HUES64 (cell line): Measurements from ENCODE around the gene ZNRF1.
"Not testable (repeated sequence)": the region's sequence is repeated elsewhere in the genome, so short reads cannot be mapped to it uniquely, and the experiment has no call there.

Source experiments
- H3K27ac ChIP-seq: 2 replicates; pipeline ENCODE4 v1.7.0; 2013; ENCODE audit warnings: low read depth, low read length, inconsistent platforms
- H3K27me3 ChIP-seq: 2 replicates; pipeline ENCODE4 v1.6.1; 2013; ENCODE audit warnings: mild to moderate bottlenecking, low read length; ENCODE audit not compliant: insufficient read depth
- H3K36me3 ChIP-seq: 2 replicates; pipeline ENCODE4 v1.6.1; 2013; ENCODE audit warnings: mild to moderate bottlenecking, low read length; ENCODE audit not compliant: insufficient read depth
- H3K4me1 ChIP-seq: 2 replicates; pipeline ENCODE4 v1.6.1; 2013; ENCODE audit warnings: mild to moderate bottlenecking, low read length, moderate library complexity; ENCODE audit not compliant: insufficient read depth
- H3K4me3 ChIP-seq: 2 replicates; pipeline ENCODE4 v1.5.1; 2013; ENCODE audit warnings: mild to moderate bottlenecking, low read length, moderate library complexity
- H3K9ac ChIP-seq: 2 replicates; pipeline ENCODE4 v1.6.1; 2013; ENCODE audit warnings: mild to moderate bottlenecking, low read depth, low read length
- H3K9me3 ChIP-seq: 2 replicates; pipeline ENCODE4 v1.6.1; 2013; ENCODE audit warnings: low read depth, low read length; ENCODE audit not compliant: insufficient read depth
- WGBS: fragments of 150-250, 120-280 bp; methylation state at CpG from one replicate; pipeline ENCODE4 v1.1.7; 2013; ENCODE audit warnings: missing lambda C conversion rate; 5-methylcytosine and 5-hydroxymethylcytosine counted together

ZNRF1 gene

GRCh38 chr16:74987027-74987681 is 11.7 kb upstream of the ZNRF1 start:
- H3K4me3 ChIP-seq = no peak overlapping the region

DNA sequence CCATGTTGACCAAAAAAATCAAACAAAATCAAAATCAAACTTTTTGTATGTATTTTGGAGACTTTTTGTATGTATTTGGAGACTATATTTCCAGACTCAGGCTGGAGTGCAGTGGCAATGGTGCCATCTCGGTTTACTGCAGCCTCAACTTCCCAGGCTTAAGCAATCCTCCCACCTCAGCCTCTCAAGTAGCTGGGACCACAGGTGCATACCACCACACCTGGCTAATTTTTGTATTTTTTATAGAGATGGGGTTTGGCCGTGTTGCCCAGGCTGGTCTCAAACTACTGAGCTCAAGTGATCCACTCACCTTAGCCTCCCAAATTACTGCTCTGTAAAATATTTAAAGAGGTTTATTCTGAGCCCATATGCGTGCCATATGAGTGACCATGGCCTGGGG is 9.0 kb upstream of the ZNRF1 start:
- H3K36me3 ChIP-seq, H3K9me3 ChIP-seq, H3K9ac ChIP-seq, H3K27ac ChIP-seq, H3K4me1 ChIP-seq, H3K27me3 ChIP-seq, H3K4me3 ChIP-seq: not testable (repeated sequence)
- WGBS = 91% methylated on average over 3 of the region's 3 CpGs

More at GRCh38 chr16:74987027-74987681, 11.7 kb upstream of the ZNRF1 start:
- Histone ChIP-seq H3K36me3 (no peaks in the 10 kb centered on the region), H3K4me1 (no peaks in the 10 kb centered on the region), H3K27ac (no peak overlapping the region), H3K9me3 (no peaks in the 10 kb centered on the region), H3K27me3 (no peaks in the 10 kb centered on the region), H3K9ac (no peak overlapping the region)
- WGBS = 79% methylated on average over 8 of the region's 8 CpGs

DNA sequence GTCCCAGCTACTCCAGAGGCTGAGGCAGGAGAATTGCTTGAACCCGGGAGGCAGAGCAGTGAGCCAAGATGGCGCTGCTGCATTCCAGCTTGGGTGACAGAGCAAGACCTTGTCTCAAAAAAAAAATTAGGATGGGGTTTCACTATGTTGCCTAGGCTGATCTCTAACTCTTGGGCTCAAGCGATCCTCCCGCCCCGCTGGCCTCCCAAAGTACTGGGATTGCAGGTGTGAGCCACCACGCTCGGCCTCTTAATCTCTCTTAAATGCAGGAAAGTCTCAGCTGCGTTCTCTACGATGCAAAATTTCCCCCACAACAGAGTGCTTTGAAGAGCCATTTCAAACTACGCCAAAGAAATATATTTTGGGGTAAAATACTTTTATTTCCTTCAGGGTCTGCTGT is 8.0 kb upstream of the ZNRF1 start:
- no peak overlapping the region for H3K9ac ChIP-seq
- H3K27ac ChIP-seq = no peak overlapping the region
- no peaks in the 10 kb centered on the region for H3K4me1 ChIP-seq
- 97% methylated on average over 10 of the region's 10 CpGs for WGBS
- no peaks in the 10 kb centered on the region for H3K36me3 ChIP-seq
- H3K9me3 ChIP-seq = no peaks in the 10 kb centered on the region
- no peaks in the 10 kb centered on the region for H3K27me3 ChIP-seq
- no peak overlapping the region for H3K4me3 ChIP-seq

GRCh38 chr16:74991268-74991592 is 7.6 kb upstream of the ZNRF1 start:
- Histone ChIP-seq H3K27ac (no peak overlapping the region), H3K4me3 (no peak overlapping the region), H3K36me3 (no peaks in the 10 kb centered on the region), H3K9me3 (no peaks in the 10 kb centered on the region), H3K27me3 (no peaks in the 10 kb centered on the region), H3K9ac (no peak overlapping the region), H3K4me1 (no peaks in the 10 kb centered on the region)
- 80% methylated on average over 5 of the region's 5 CpGs for WGBS

DNA sequence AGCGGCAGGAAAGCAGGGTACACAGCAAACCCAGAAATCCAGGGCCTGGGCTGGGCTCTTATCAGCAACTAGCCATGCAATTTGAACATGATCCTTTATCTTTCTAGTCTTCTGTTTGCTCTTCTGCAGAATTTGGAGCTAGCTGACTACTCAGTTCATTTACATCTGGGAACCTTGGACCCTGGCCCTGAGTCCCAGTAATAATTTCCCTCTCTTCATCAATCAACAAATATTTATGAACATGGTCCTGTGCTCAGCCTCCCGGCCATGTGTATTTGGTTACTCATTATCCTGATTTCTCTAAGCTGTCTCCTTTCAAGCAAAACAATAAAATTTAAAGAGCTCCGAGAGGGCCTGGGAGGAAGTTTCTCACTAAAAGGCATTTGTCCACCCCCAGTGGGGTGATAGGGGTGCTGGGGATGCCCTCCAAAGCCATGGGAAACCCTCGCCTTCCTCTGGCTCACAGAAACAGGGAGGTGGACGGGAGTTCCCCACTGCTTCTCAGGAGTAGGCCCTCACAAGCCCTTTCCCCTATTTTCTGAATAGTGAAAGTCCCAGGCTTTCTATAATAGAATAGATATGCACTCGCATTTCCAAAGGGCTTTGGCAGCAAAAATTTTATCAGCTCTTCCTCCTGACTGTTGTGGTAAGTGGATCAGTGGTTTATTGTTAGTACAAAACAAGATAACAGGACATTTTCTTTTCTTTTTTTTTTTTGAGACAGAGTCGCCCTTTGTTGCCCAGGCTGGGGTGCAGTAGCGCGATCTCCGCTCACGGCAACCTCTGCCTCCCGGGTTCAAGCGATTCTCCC is 7.0 kb upstream of the ZNRF1 start:
- no peaks in the 10 kb centered on the region for H3K36me3 ChIP-seq
- H3K27ac ChIP-seq = no peak overlapping the region
- 0 out of 2 replicates have a peak, but pooled peaks cover under 1% of the 10 kb centered on the region for H3K4me1 ChIP-seq
- no peak overlapping the region for H3K4me3 ChIP-seq
- no peak overlapping the region for H3K9ac ChIP-seq
- no peaks in the 10 kb centered on the region for H3K9me3 ChIP-seq
- H3K27me3 ChIP-seq = no peaks in the 10 kb centered on the region
- 81% methylated on average over 12 of the region's 13 CpGs for WGBS

- 100% methylated on average over 1 of the region's 1 CpG for WGBS
- H3K9me3 ChIP-seq = no peaks in the 10 kb centered on the region
- H3K4me1 ChIP-seq = peaks cover 12% of the 10 kb centered on the region
- no peak overlapping the region for H3K4me3 ChIP-seq
- no peaks in the 10 kb centered on the region for H3K36me3 ChIP-seq
- no peak overlapping the region for H3K27ac ChIP-seq
- H3K27me3 ChIP-seq = peaks cover 4% of the 10 kb centered on the region
- no peak overlapping the region for H3K9ac ChIP-seq
Observed at GRCh38 chr16:74995986-74996385, 2.8 kb upstream of the ZNRF1 start.

DNA sequence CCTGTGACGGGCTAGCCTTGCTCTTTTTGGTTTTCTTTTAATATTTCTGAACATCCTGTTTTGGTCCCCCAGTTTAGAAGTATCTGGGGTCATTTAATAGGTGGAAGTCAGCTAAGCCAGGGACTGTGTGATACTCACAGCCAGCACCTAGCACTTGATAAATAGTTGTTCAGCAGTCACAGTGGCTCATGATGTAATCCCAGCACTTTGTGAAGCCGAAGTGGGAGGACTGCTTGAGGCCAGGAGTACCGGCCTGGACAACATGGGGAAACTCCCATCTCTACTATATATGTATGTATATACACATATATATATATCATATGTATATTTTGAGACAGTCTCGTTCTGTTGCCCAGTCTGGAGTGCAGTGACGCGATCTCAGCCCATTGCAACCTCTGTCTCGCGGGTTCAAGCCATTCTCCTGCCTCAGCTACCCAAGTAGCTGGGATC is 1.8 kb upstream of the ZNRF1 start:
- Histone ChIP-seq H3K4me3 (no peak overlapping the region), H3K9ac (no peak overlapping the region), H3K27me3 (peaks cover 4% of the 10 kb centered on the region), H3K9me3 (no peaks in the 10 kb centered on the region), H3K36me3 (no peaks in the 10 kb centered on the region), H3K4me1 (peaks cover 16% of the 10 kb centered on the region), H3K27ac (no peak overlapping the region)
- WGBS = 98% methylated on average over 7 of the region's 8 CpGs

- under 1% methylated on average over 44 of the region's 44 CpGs for WGBS
- Histone ChIP-seq H3K4me1 (peaks cover 25% of the 10 kb centered on the region), H3K27ac (peak overlapping the region; percentile 79; the same call in 1 of the 2 replicates), H3K9me3 (no peaks in the 10 kb centered on the region), H3K36me3 (no peaks in the 10 kb centered on the region; the same call in 1 of the 2 replicates), H3K4me3 (peak overlapping the region; percentile 59), H3K27me3 (peaks cover 4% of the 10 kb centered on the region), H3K9ac (peak overlapping the region; percentile 83)
Observed at GRCh38 chr16:74999219-74999608, 390 bp downstream of the ZNRF1 start.

- peaks cover 4% of the 10 kb centered on the region for H3K27me3 ChIP-seq
- under 1% methylated on average over 71 of the region's 71 CpGs for WGBS
- peak overlapping the region; percentile 83 for H3K9ac ChIP-seq
- peak overlapping the region; percentile 59 for H3K4me3 ChIP-seq
- H3K36me3 ChIP-seq = no peaks in the 10 kb centered on the region; the same call in 1 of the 2 replicates
- H3K27ac ChIP-seq = peak overlapping the region; percentile 79; the same call in 1 of the 2 replicates
- no peaks in the 10 kb centered on the region for H3K9me3 ChIP-seq
- H3K4me1 ChIP-seq = peaks cover 26% of the 10 kb centered on the region
Observed at GRCh38 chr16:74999609-75000480, 1.0 kb downstream of the ZNRF1 start.

DNA sequence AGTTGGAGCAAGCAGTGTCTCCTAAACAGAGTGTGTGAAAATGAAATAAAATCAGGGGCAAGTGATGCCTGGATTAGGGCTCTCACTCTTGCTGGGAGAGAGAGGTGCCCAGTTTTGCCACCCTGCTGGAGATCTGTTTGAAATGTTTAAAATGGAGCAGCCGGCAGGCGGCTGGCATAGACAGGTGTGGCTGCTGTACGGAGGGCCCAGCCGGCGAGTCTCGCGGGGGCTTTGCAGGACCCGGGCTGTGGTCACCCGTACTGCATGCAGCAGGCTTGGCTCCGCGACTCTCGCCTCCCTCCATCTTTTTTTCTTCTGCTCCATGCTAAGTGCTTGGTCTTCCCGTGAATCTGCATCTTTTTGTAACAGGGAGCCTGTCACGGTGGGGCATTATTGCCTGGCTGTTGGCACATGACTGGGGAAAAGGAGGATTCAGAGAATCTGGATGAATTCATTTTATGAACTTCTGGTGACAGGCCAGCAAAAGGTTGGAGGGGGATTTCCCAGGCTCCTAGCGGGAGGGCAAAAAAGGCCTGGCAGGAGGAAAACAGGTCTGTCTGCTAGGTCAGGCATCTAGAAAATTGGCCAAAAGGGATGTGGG is 1.8 kb downstream of the ZNRF1 start:
- Histone ChIP-seq H3K4me3 (peak overlapping the region; percentile 59), H3K27me3 (peaks cover 4% of the 10 kb centered on the region), H3K36me3 (no peaks in the 10 kb centered on the region; the same call in 1 of the 2 replicates), H3K9me3 (no peaks in the 10 kb centered on the region), H3K9ac (no peak overlapping the region), H3K27ac (no peak overlapping the region), H3K4me1 (peaks cover 32% of the 10 kb centered on the region)
- WGBS = 9% methylated on average over 15 of the region's 15 CpGs
